VCaP (cell line): Measurements from ENCODE around the gene DNAH17.

Experiments
- H3K27ac ChIP-seq: fragments of 450-650 bp; 2 replicates; pipeline ENCODE4 v1.5.1; 2017
- CTCF ChIP-seq: fragments of 450-650 bp; conservative IDR thresholded peaks from 2 replicates; pipeline ENCODE4 v1.5.1; 2017; ENCODE audit warnings: mild to moderate bottlenecking, moderate library complexity

The DNAH17 gene

GRCh38 chr17:78417531-78417909 lies 159.7 kb downstream of the DNAH17 start:
- no peak for TF ChIP-seq CTCF
- peak overlapping the region; percentile 48 for H3K27ac ChIP-seq

GRCh38 chr17:78416791-78417530 lies 160.2 kb downstream of the DNAH17 start:
- no peak for TF ChIP-seq CTCF
- peak overlapping the region; percentile 48 for H3K27ac ChIP-seq

GRCh38 chr17:78415821-78416711 lies 161.1 kb downstream of the DNAH17 start:
- TF ChIP-seq CTCF = no peak
- H3K27ac ChIP-seq = peak overlapping the region; percentile 48

- H3K27ac ChIP-seq = no peak overlapping the region
- no peak for TF ChIP-seq CTCF
Measured at GRCh38 chr17:78414178-78415162, 162.7 kb downstream of the DNAH17 start.

- TF ChIP-seq CTCF = peak; percentile 73
- H3K27ac ChIP-seq = peak overlapping the region; percentile 63
Measured at GRCh38 chr17:78412403-78412802, 164.8 kb downstream of the DNAH17 start.

- no peak for TF ChIP-seq CTCF
- peak overlapping the region; percentile 63 for H3K27ac ChIP-seq
Measured at GRCh38 chr17:78411241-78411857, 165.8 kb downstream of the DNAH17 start.
